A549 treated with CORT108297 at 1 μM for 4 hours (cell line): ENCODE data around the gene CCT7. TPM values are rescaled to one million over a fixed set of nuclear protein-coding genes. Genes with fewer than 3 reads are reported as not detected.

Experiments
- total RNA-seq: library from RNA; stranded (reverse); fragments of 200-300 nt; extraction: Qiagen RNA extraction; gene quantifications from 5 replicates; pipeline ENCODE4 v1.2.3, GENCODE V29; 2022

CCT7 gene
- total RNA-seq = 572 to 977 TPM (median 585 TPM) in 5 replicates

DNA sequence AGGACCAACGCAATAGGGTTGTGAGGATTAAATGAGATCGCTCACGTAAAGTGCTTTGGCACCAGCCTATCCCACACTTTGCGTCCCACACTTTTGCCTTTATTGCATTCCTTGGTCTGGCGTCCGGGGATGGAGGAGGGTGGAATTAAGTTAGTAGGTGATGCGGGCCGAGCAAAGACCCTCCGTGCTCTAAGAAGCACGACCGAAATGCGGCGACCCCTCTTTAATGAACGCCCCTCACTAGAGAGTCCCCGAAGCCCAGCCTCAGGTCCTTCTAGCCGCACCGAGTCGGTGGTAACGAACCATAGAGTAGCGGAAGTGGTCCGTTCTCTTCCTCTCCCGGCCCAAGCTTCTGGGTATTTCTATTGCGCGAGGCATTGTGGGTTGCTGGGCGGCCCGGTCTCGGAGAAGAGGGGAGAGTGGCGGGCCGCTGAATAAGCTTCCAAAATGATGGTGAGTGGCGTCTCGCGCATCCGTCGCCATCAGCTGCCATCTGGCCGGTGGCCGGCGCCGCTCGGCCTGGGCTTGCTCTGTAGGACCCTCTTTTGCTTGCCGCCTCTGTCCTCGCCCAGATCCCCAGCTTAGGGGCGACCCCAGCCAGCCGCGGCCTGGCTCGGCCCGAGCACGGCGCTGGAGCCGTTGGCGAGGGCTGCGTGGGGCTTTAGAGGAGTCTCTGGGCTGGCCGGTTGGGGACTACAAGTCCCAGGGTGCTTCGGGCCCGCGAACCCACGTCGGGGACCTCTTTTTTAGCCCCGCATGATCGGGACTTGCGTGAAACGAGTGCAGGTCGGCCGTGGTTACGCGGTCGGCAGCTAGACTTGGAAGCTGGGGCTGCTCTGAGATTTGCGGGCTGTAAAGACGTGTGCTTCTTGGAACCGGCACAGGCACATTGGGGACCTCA lies at the start of gene CCT7:
CCT7 (plus strand) TSS at position 377 of the 901 bp plus-strand sequence; CDS start at position 448, 71 bp downstream.

DNA sequence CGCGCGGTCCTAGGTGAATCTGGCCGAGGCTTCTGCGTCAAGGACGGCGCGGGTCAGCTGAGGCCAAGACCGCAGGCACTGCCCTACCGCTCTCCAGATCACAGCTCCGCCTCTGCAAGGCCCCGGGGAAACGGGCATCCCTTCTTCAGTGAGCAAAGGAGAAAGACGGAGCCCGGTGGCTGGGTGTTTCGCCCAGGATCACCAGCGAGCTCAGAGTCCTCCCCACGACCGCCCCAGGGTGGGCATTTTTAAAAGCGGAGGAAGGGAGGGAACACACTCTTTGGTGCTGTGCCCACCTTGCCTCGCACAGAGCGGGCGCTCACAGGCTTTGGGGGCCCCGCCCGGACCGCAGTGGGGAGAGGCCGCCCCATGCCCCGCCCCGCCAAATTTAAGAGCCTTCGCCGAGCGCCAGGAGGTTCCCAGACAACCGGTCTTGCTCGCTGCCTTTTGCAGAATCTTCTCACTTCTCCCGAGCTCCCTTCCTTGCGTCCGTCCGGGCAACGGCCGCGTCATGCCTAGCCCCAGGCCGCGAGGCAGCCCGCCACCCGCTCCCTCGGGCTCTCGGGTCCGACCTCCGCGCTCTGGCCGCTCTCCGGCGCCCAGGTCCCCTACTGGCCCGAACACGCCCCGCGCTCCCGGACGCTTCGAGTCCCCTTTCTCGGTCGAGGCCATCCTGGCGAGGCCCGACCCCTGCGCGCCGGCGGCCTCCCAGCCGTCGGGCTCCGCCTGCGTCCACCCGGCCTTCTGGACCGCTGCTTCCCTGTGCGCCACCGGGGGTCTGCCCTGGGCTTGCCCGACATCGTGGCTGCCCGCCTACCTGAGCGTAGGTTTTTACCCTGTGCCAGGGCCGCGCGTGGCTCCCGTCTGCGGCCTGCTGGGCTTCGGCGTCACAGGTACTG lies 31.7 kb upstream of the CCT7 start, which contains the start of gene NOTO:
NOTO (plus strand) TSS at position 419 of the 899 bp plus-strand sequence; CDS start at position 512, 93 bp downstream.

DNA sequence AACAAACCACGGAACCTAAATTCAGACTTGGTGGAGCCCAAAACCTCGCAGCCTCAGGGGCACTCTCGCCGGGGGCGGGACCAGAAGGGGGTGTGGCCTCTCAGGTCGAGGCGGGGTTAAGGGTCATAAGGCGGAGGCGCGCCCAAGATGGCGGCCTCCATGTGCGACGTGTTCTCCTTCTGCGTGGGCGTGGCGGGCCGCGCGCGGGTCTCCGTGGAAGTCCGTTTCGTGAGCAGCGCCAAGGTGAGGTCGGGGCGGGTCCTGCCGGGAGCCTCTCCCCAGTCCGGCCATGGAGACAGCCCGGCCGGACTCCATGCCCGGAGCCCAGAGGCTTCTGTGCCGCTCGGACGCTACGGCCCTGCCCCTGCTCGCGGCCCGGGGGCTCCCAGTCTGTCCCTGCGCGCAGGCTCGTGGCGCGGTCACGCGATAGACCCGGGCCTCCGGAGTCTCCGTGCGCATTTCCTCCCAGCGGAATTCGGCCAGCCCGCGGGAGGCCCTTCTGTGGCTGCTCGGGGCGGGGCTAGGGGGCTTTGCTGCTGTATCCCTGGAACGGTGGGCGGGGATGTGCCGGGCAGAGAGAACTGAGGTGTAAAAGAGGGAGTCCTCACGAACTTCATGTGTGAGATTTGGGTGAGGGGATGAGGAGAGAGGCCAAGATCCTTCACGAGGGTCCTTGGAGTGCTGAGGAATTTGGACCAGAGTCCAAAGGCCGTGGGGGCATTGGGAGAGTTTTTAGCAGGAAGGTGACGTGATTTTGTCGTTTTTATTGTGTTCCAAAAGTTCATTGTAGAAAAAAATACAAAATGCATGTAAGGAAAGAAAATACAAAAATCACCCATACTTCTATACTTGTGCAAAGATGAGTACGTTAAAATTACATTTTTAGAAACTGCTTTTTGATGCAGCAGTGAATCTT lies 19.7 kb upstream of the CCT7 start, which contains the start of gene SMYD5:
SMYD5 (plus strand) TSS at position 126 of the 916 bp plus-strand sequence; CDS start at position 148, 22 bp downstream.

DNA sequence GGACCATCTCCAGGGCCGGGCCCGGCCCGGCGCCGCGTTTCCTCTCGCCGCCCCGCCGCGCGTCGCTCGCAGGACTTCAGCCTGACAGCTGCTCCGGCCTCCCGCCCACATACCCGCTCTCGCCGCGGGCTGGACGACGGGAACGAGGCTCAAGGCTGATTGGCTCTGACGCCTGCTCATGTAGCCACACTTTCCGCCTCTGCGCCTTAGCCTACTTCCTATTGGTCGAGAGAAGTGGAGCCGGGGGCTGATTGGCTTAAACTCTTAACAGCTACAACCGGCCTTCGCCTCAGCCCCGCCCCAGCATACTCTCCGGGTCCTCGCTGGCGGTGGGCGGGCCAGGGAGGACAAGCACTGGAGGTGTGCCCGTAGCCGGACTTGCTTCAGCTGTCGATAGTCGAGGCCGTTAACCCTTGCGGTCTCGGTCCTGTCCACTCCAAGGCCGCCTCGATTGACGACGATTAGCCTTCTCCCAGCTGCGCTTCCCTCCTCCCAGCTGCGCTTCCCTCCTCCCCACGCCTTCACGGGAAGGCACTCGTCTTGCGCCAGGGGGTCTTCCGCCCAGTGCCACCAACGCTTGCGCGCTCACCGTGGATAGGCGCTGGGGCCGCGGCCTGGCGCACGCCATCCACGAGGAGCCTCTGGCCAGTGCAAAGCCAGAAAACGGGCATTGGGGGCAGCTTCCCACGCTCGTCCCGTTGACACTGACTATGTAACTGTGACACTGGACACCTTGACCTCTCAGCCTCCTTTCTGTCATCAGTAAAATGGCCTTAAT lies 765 bp upstream of the CCT7 start, which contains the start of gene PRADC1:
PRADC1 (minus strand) TSS at position 86 of the 778 bp plus-strand sequence; CDS start at position 7, 79 bp downstream.

DNA sequence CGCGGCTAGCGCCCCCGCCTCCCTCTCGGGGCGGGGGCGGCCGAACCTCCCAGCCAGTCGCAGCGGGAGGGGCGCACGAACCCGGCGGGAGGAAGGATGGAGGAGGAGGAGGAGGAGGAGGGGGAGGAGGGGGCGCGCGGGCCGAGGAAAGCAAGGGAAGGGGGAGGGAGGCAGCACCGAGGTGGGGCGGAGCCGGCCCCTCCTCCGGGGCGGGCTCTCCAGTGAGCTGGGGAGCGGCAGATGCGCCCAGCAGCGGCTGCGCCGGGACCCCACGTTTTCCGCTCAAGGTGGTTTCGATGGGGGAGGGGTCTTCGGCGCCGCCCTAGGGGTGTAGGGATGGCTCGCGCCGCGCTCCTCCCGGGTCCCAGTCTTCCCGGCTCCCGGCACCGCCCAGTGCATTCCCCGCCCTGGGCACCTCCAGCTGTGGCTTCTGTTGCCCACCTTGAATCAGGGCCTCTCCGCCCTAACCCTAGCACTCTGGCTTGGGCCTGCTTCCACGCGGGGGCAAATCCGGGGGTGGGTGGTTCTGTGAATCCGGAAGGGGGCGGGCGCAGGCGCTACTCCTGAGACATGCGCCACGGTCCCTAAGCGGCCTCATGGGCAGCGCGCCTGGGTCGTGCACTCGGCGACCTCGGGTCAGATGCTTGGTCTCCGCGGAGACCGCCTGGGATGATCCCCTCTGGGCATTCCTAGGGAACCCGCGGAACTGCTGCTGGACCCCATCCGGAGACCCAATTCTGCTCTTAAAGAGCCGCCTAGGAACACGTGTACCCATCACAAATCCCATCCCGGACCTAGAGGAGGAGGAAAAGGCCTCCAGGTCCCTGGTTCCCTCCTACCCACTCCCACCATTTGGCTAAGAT lies 50.4 kb downstream of the CCT7 start, which contains the start of gene FBXO41:
FBXO41 (minus strand) TSS at position 183 of the 863 bp plus-strand sequence. CDS start 14,848 bp downstream, outside the sequence.

DNA sequence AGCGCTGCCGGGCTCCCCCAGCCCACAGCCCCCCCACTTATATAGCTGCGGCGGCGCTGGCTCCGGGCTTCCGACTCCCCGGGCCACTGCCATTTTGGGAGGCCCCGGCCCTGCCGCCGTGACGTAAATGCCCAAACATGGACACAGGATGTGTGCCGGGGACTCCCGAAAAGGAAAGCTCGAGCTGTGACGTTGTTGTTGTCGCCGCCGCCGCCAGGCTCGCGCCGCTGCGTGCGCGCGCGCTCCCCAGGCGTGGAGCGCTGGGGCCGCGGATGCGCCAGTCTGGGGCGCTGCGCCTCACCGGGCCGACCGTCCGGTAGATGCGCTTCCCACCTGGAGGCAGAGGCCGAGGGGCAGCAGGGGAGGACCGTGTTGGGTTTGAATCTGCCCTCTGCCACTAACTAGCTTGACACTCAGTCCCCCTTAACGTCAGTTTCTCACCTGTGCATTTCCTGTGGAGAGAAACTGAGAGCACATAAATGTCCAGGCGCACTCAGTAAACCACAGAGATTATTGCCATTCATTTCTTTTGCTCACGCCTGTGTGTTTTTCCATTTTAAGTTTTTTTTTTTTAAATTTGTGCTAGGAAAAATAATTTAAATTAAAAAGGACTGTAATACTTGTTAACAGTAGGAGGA lies 59.5 kb downstream of the CCT7 start, which contains the start of gene EGR4:
EGR4 (minus strand) TSS at position 15 of the 638 bp plus-strand sequence. CDS start 231 bp downstream, outside the sequence.

Other genes starting within 250 kb of the CCT7 start
- 11.5 to 17.1 TPM (median 14.7 TPM) in 5 replicates for gene SFXN5, start 162.6 kb upstream of the CCT7 start, total RNA-seq
- 32.2 to 38.0 TPM (median 36.3 TPM) in 5 replicates for gene RAB11FIP5, start 121.4 kb upstream of the CCT7 start, total RNA-seq
- gene NOTO, start 31.7 kb upstream of the CCT7 start, total RNA-seq = 0.02 to 0.03 TPM in 2 of 5 replicates, not detected in the others
- gene SMYD5, start 20.1 kb upstream of the CCT7 start, total RNA-seq = 53.7 to 59.9 TPM (median 55.8 TPM) in 5 replicates
- 16.6 to 26.1 TPM (median 24.2 TPM) in 5 replicates for gene PRADC1, start 1.1 kb upstream of the CCT7 start, total RNA-seq
- 4.1 to 6.4 TPM (median 5.5 TPM) in 5 replicates for gene FBXO41, start 50.2 kb downstream of the CCT7 start, total RNA-seq
- gene EGR4, start 59.2 kb downstream of the CCT7 start, total RNA-seq = 0.07 to 0.32 TPM (median 0.17 TPM) in 5 replicates
- 8.5 to 10.2 TPM (median 9.4 TPM) in 5 replicates for gene ALMS1, start 151.5 kb downstream of the CCT7 start, total RNA-seq